VCaP (cell line): Measurements from ENCODE around the gene NFIB.

Experiments used
- H3K27ac ChIP-seq: fragments of 450-650 bp; 2 replicates; pipeline ENCODE4 v1.5.1; 2017
- TF ChIP-seq, protein P1 (sequence below): fragments of 450-650 bp; conservative IDR thresholded peaks from 2 replicates; pipeline ENCODE4 v1.5.1; 2017; ENCODE audit warnings: mild to moderate bottlenecking, moderate library complexity

NFIB gene

DNA sequence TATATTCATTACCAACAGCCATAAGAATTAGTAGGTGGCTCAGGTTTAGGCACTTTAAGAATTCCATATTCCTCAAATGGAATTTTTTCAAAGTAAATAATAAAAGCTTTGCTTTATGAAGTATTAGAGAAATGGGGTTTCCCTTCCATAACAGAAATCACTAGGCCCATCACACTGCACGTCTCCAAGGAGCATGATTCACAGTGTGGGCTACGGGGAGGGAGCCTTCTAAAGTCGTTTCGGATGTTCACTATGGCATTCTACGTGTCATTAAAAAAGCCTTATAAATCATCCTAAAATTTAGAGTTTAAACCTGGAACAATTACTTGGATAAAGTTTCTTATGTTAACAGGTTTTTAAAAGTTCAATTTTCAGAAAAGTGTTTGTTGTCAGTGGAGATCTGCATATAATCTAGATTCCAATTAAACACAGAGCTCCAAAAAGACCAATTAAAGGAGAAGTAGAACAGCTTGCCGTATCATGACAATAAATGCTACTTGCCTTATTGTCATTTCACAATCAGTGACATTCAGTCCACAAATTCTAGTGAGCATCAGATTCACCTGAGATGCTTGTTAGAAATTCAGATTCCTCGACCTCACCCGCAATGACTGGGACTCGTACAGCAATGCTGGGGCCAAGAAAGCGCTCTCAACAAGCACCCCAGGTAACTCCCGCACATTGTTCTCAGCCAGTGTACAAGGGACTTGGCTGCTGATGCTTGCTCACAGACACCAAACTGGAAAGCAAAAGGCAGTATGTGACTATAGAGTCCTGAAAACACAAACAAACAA is 115.7 kb downstream of the NFIB start:
- TF ChIP-seq, protein P1, sequence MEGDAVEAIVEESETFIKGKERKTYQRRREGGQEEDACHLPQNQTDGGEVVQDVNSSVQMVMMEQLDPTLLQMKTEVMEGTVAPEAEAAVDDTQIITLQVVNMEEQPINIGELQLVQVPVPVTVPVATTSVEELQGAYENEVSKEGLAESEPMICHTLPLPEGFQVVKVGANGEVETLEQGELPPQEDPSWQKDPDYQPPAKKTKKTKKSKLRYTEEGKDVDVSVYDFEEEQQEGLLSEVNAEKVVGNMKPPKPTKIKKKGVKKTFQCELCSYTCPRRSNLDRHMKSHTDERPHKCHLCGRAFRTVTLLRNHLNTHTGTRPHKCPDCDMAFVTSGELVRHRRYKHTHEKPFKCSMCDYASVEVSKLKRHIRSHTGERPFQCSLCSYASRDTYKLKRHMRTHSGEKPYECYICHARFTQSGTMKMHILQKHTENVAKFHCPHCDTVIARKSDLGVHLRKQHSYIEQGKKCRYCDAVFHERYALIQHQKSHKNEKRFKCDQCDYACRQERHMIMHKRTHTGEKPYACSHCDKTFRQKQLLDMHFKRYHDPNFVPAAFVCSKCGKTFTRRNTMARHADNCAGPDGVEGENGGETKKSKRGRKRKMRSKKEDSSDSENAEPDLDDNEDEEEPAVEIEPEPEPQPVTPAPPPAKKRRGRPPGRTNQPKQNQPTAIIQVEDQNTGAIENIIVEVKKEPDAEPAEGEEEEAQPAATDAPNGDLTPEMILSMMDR = no peak
- peak overlapping the region; percentile 91 for H3K27ac ChIP-seq

DNA sequence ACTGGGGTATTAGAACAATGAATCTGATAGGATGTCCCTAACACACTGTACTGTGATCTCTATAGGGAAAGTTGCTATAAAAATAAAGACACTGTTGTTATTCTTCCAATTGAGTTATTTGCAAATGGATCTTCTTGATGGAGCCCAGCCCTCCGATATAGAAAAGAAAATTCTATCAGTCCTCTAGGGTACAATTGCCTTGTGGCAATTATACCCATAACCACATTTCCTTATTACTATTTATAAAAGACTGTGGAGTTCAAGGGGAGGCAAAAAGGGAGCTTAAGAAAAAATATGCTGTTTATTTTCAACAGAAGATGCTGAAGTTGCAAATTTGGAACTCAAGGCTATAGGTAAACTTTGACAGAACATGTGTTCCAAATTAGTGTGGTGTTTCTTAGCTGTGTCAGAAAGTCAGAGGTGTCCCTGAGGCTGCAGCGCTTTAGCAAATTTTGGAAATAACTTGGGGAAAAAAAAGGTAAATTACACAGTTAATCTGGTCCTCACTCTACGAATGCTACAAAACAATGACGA is 116.5 kb downstream of the NFIB start:
- TF ChIP-seq, protein P1 = no peak

DNA sequence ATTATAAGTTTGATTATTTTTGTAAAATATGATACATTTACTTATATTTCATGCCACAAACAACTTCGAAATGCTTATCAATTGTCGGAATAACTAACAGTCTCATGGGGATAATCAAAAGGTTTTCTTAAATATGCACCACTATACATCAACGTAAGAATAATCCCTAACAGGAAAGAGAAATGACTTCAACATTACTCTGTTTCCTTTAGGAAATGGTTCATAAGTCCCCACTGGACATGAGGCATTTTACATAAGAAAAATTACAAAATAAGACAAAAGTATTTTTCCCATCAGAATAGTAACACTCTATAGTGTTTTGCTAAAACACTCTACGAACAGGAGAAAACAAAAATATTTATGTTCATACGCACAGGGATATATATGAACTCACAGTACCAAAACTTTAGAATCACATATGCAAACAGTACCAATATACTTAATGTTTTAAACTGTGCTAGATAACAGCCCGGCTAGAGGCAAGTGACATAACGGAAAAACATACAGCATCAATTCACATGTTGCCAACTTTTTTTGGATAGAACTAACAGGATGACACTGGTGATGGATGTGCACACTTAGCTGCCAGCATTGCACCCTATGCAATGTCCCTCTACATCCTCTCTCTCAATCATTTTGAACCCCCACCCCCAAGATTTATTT is 120.5 kb downstream of the NFIB start:
- TF ChIP-seq, protein P1 = no peak
- H3K27ac ChIP-seq = no peak overlapping the region

More for the DNA sequence above, 116.5 kb downstream of the NFIB start:
- peak overlapping the region; percentile 91 for H3K27ac ChIP-seq

DNA sequence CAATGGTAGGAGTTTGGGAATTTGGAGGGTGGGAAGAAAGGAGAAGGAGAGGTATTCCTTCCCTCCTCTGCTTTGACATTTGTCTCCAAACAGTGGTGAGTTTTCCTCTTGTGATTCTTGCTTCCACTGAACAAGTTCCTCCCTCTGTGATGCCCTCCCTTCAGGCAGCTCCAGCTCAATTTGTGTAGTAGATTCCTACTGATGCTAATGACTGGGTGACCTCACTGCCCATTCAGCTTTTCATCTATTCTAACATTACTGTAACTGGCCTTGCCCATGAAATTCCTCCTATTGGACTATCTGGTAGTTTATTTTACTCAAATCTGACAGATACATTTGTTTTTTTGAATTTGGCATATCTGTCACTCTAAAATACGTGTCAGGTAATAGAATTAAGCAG is 121.4 kb downstream of the NFIB start:
- no peak overlapping the region for H3K27ac ChIP-seq
- TF ChIP-seq, protein P1 = no peak

DNA sequence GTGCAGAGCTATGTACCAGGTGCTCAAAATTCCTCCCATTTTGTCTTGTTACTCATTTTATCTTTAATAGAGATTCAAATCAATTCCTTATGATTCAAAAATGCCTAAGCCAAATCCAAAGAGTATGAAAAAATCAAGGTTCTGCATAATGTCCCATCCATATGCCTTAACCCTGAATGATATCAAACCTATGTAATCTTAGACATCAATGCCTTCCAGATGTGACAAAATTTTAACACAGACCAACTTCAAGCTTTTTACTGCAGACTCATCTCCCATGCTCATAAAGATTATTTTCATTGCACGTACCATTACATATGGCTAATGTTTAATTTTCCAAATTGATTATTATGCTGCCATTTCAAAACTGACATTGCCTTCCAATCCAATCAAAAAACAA is 122.4 kb downstream of the NFIB start:
- peak overlapping the region; percentile 0; the same call in 1 of the 2 replicates for H3K27ac ChIP-seq
- TF ChIP-seq, protein P1 = no peak

DNA sequence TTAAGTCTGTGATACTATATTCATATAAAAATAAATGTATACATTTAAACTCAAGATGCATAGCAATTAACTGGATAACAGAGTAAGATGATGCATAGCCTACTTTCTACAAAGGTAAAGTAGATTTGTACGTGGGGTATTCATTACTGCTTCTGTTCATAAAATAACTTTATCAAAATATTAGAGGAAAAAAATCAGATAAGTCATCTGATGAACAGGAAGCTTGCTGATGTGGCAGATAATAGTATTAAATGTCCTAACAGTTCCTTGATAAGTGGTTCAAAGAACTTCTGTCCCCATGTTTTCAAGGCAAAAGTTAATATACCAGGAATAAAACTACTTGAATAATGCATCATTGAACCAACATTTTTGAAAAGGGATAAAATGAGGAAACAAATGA is 123.7 kb downstream of the NFIB start:
- peak overlapping the region; percentile 0; the same call in 1 of the 2 replicates for H3K27ac ChIP-seq
- TF ChIP-seq, protein P1 = no peak

DNA sequence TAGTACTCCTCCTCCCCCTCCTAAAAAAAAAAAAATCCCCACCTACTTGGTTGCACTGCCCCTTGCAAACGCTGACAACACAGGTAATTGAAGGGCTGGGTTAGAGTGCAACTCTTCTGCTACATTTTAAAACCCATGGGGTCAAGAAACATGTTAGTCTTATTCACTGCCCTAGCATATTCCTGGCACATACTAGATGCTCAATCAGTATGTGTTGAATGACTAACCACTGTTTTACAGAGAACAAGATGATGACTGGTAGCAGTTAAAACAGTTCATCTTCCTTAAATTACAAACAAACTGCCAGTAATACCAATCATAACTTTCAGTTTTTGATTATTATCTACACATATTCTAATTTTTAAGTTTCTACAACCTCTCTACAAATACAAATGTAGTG is 124.4 kb downstream of the NFIB start:
- TF ChIP-seq, protein P1 = no peak
- H3K27ac ChIP-seq = no peak overlapping the region; the same call in 1 of the 2 replicates
